Endometrium (tissue), 2 donors: ENCODE measurements around the gene UBASH3B.

ENCODE experiments used
- FAIRE-seq: peaks from 2 replicates; lab custom pipeline; 2012; peaks lifted over from hg19 to GRCh38; lab: Jason Lieb, UNC
- donor health status: control.
- donor health status: control.

Gene UBASH3B

GRCh38 chr11:122755409-122755808, 99.9 kb downstream of the UBASH3B start:
- FAIRE-seq, result no peak

DNA sequence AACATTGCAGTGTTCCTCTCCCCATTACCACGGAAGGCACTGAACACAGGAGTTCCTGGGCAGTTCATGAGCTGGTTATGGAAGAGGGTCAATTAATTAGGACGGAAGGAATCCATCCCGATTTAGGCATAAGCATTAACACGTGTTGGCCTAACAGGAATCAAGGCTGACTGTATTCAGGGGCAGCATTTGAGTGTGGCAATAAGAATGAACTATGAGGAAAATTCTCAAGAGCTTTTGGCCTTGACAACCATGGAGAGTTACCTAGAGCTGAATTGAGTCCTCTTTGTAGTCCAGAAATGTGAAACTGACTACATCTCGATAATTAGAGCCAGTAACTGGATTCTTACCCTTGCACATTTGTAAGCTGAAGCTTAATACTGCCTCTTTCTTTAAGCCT, 100.4 kb downstream of the UBASH3B start:
- FAIRE-seq, result no peak

DNA sequence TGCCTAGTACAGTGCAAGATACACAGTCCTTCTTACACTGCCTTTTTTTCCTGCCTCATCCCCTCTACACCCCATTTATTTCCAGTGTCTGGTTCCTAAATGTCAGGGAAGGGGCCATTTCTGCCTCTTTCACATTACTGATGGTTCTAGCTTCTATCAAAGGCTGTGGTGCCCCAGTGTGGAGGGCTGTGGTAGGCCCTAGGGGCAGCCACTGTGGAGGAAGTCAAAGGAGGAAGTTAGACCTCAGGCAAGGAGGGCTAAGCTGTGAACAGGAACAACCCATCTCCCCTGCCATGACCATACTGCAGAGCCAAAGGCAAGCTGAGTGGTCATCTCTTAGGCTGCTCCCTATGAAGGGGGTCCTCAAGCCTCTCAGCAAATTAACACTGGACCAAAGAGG, 100.9 kb downstream of the UBASH3B start:
- FAIRE-seq, result no peak

GRCh38 chr11:122757201-122757600, 101.7 kb downstream of the UBASH3B start:
- FAIRE-seq, result no peak

DNA sequence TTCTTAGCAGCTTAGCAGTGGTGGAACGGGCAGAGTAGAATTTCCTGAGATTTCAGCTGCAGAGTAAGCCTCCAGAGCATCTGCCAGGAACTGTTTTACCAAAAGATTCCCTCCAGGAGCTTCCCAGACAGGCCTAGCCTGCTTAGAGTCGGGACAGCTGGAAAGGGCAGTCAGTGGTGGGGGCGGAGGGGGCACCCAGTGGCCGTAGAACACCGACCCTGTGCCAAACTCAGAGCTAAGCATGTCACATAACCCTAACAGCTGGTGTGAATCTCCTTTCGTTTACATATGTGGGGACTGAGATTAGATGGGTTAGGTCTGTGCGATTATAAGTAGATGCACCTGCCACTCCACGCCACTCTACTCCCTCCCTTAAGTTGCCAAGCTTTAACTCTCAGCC, 102.8 kb downstream of the UBASH3B start:
- FAIRE-seq, result no peak

DNA sequence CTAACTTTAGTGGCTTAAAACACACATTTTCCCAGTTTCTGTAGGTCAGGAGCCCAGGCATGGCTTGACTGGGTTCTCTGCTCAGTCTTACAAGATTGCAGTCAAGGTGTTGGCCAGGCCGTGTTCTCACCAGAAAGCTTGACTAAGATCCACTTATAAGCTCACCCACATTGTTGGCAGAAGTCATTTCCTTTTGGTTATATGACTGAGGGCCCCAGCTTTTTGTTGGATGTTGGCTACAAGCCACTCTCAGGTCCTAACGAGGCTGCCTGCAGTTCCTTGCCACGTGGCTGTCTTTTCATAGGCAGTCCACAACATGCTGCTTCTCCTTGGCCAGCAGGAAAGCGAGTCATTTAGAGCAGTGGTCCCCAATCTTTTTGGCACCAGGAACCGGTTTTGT, 103.5 kb downstream of the UBASH3B start:
- FAIRE-seq, result no peak

DNA sequence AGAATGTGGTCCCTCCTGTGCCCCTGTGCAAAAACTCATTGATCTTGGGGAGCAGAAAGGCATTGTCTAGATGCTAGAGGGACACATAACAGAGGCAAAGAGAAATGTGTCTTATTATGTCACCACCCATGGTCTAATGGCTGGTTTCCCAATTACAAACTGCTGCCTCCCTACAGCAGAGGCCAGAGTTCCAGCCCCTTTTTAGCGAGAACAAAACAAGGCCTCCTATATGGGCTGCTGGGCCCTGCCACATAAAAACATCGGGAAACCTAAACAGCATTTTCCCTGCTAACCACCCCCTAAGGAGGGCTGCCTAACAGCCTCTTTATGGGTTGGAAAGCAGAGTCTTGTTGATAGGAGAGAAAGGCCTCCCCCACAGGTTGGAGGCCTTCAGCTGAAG, 107.6 kb downstream of the UBASH3B start:
- no peak for FAIRE-seq

GRCh38 chr11:122764371-122765090, 109.0 kb downstream of the UBASH3B start:
- FAIRE-seq, result no peak

- FAIRE-seq, result no peak
Observed at GRCh38 chr11:122765487-122766131, 110.1 kb downstream of the UBASH3B start.

- FAIRE-seq, result no peak
Observed at GRCh38 chr11:122769126-122769780, 113.7 kb downstream of the UBASH3B start.

DNA sequence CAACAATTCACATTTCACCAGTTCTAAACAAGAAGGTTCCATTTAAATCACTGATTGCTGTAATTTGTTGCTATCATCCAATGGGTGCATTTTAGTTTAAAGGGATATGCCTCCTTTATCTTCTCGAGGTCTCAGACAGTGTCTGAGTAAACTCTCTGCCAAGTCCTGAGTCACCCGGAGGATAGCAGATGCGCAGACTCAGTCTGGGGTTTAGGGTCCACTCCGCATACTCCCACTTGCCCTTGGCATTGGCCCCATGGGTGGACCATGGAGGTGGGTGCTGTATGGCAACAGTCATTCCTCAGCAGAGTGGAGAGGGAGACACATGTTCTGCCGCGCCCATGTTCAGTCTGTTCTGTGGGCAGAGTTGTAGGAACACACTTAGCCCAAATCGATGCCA, 117.4 kb downstream of the UBASH3B start:
- FAIRE-seq, result no peak

DNA sequence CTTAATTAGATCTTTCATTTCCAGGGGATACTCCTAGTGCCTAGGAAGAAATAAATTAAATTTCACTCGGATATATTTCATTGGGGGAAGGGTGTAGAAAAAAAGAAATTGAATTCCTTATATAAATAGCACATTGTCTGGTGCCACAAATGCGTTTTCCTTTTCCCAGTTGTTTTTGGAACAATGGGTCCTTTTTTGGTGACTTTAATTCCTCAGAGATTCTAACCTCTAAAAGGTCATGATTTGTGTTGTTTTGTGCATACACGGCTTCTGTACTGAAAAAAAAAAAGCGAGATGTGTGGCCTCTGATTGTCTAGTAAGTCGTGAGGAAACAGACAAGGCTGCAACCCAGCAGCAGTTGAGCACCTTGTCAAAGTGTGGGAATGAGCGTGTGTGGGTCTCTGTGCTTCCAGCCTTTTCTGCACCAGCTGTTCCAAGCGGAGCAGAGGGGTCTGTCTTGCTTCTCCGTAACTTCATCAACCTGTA, 118.3 kb downstream of the UBASH3B start:
- FAIRE-seq, result no peak

DNA sequence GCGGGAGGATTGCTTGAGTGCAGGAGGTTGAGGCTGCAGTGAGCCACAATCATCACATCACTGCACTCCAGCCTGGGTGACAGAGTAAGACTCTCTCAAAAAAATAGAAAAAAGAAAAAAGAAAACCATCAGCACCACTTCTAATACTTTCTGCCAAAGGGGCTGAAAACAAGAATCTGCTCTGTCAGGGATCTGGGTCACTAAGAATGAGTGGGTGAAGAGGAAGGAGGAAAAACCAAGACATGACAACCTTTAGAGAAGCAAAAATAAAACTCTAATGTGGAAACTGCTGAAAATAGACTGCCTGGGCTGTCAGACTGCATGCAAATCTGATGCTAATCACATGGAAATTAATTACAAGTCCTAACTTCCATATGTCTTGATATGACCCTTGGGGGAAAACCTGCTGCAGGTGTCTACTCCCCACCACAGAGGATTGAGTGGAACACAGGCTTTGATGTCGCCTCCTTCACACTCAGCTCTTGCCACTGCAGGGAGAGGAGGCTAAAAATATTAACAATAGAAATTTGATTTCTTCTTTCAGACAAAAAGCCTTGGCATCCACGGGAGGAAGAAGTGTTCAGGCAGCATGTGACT, 120.3 kb downstream of the UBASH3B start:
- FAIRE-seq, result no peak

DNA sequence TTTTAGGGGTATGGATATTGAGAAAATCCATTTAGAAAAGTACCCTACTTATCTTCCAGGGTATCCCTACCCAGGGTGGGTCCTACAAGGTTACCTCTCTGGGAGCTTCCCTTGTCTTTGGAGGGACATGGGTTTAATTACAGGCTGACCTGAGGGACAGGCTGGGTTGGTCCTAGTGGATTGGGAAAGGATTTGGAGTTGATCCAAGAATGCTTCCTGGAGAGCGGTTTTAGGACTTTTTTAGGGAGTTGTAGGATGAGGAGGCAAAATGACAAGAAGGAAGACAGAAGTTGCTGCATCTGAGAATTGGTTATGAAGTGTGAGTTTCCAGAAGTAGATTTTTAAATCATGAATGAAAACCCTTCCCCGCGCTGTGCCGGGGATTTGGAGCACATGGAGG, 121.0 kb downstream of the UBASH3B start:
- FAIRE-seq, result no peak

DNA sequence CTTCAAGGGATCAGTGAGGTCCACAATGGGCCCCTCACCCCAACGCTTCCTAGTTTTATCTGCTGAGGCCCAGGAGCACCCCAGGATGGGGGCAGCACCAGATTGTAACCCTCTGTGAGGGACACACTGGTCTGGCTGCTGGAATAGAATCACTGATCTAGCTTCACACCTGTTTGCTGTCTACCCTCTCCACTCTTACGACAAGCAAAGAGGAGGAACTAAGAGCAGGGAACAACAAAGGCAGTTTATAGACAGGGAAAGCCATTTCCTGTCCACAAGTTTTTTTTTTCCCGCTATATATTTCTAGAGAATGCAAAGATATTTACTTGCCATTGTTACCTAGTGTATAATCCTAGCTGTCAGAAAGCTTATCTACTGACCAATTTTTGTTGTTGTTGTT, 121.8 kb downstream of the UBASH3B start:
- FAIRE-seq, result no peak

- no peak for FAIRE-seq
Observed at GRCh38 chr11:122778148-122778547, 122.6 kb downstream of the UBASH3B start.

GRCh38 chr11:122779047-122779629, 123.6 kb downstream of the UBASH3B start:
- FAIRE-seq, result no peak

DNA sequence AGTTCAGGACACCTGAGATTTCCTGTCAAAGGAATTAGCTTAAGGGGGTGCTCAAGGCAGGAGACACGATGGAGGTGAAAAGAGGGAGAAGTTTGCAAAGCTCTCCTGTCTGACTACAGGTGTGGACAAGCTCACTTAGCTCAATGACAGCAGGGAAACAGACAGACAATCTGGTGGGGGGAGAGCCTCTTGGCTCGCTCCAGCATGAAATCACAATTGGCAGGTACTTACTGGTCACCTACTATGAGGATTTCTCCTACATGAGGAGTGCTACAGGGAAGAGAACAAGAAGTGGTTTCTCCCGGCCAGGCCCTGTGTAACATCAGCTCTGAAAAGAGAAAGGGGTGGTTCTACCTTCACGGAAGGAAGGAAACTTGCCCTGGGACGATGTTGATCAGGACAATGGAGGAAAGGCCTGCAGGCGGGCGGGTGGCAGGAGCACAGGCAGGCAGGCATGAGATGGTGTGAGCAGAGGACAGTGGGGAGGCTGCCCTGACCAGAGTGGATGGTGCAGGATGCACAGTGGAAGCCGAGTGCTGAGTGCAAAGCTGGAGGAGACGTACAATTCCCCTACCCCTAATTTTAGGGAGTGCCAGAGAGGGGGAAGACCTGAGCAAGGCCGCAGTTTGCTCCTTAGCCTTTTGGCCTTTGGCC, 124.9 kb downstream of the UBASH3B start:
- FAIRE-seq, result no peak

GRCh38 chr11:122781378-122782195, 126.1 kb downstream of the UBASH3B start:
- FAIRE-seq, result peak; percentile 90

DNA sequence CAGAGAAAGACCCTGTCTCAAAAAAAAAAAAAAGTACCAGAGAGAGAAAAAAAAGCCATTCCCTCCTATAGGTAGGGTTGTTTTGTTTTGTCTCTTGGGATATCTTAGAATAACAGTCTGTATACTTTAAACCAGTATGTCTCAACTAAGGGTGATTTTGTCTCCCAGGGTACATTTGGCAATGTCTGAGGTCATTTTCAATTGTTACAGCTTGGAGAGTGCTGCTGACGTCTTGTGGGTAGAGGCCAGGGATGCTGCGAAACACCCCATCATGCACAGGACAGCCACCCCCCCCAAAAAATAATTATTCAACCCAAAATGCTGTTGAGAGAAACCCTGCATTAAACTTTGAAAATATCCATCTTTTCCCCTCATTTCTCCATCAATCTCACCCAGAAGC, 126.7 kb downstream of the UBASH3B start:
- FAIRE-seq, result no peak

- peak; percentile 91 for FAIRE-seq
Observed at GRCh38 chr11:122784325-122784955, 128.9 kb downstream of the UBASH3B start.
